Activated CD8-positive, alpha-beta T cell treated with anti-CD3 and anti-CD28 coated beads for 36 hours (primary cell): Measurements from ENCODE around the gene LRIG3. TPM values are rescaled to one million over a fixed set of nuclear protein-coding genes. Genes with fewer than 3 reads are reported as not detected.
"Not testable (repeated sequence)": the region's sequence is repeated elsewhere in the genome, so short reads cannot be mapped to it uniquely, and the experiment has no call there.

Experiments used
- ATAC-seq: fragments of 200-7000 bp; cut with Tn5 transposase; one replicate; pipeline ENCODE4 v1.10.0; 2021; ENCODE audit warnings: mild to moderate bottlenecking, moderate library complexity
- CTCF ChIA-PET: fragments of 350-600 bp; sonication (Branson Sonifier 250); formaldehyde crosslinking; loops from one replicate; lab custom pipeline; 2021; ENCODE audit warnings: antibody characterized with exemption; lab: Charles Lee
- POLR2A ChIA-PET: fragments of 350-600 bp; sonication (Branson Sonifier 250); formaldehyde crosslinking; loops from one replicate; lab custom pipeline; 2021; ENCODE audit warnings: antibody characterized with exemption; lab: Charles Lee
- DNase-seq: peaks from one replicate; pipeline ENCODE4 v3.0.0-alpha.2; 2020
- H3K27ac Mint-ChIP-seq: one replicate; pipeline ENCODE4 v1.8.0; 2021; ENCODE audit warnings: mild to moderate bottlenecking, mixed read lengths
- H3K27me3 Mint-ChIP-seq: one replicate; pipeline ENCODE4 v1.8.0; 2021; ENCODE audit warnings: mixed read lengths
- H3K36me3 Mint-ChIP-seq: one replicate; pipeline ENCODE4 v1.8.0; 2021; ENCODE audit warnings: low read depth, mixed read lengths
- H3K4me1 Mint-ChIP-seq: one replicate; pipeline ENCODE4 v1.8.0; 2021; ENCODE audit warnings: low read depth, mixed read lengths
- H3K4me3 Mint-ChIP-seq: one replicate; pipeline ENCODE4 v1.8.0; 2021; ENCODE audit warnings: mild to moderate bottlenecking, moderate library complexity, mixed read lengths
- H3K9me3 Mint-ChIP-seq: one replicate; pipeline ENCODE4 v1.8.0; 2021; ENCODE audit warnings: mixed read lengths
- CTCF ChIP-seq: fragments of 200-600 bp; IDR thresholded peaks from one replicate; pipeline ENCODE4 v1.8.0; 2022; ENCODE audit warnings: antibody characterized with exemption, mild to moderate bottlenecking
- intact Hi-C: fragments of 100-400 bp; cut with micrococcal nuclease; formaldehyde crosslinking; loops from one replicate; pipeline ENCODE4 v1.10.0; 2022
- total RNA-seq, 2 experiments: library from RNA; stranded (reverse); gene quantifications; one replicate each; pipeline ENCODE4 v1.2.3, GENCODE V29; 2021

LRIG3 gene
- total RNA-seq, 2 experiments from 2014 or later = not detected

GRCh38 chr12:58858030-58858429 lies 62.3 kb downstream of the LRIG3 start:
- no peak for ATAC-seq
- DNase-seq = no peak
- intact Hi-C loops = no loop called here
- H3K4me3 Mint-ChIP-seq = no peak overlapping the region
- TF ChIP-seq CTCF = no peak
- CTCF ChIA-PET = no interaction called here
- H3K36me3 Mint-ChIP-seq = no peaks in the 10 kb centered on the region
- H3K4me1 Mint-ChIP-seq = no peaks in the 10 kb centered on the region
- POLR2A ChIA-PET = no interaction called here
- H3K27ac Mint-ChIP-seq = no peak overlapping the region
- no peaks in the 10 kb centered on the region for H3K27me3 Mint-ChIP-seq
- H3K9me3 Mint-ChIP-seq = no peaks in the 10 kb centered on the region

- intact Hi-C loops, ATAC-seq, H3K36me3 Mint-ChIP-seq, H3K9me3 Mint-ChIP-seq, H3K4me3 Mint-ChIP-seq, CTCF ChIA-PET, DNase-seq, H3K4me1 Mint-ChIP-seq, H3K27me3 Mint-ChIP-seq, H3K27ac Mint-ChIP-seq, POLR2A ChIA-PET: not testable (repeated sequence)
Measured at GRCh38 chr12:58857206-58857605, 63.1 kb downstream of the LRIG3 start.

- H3K4me3 Mint-ChIP-seq, H3K36me3 Mint-ChIP-seq, DNase-seq, H3K27me3 Mint-ChIP-seq, intact Hi-C loops, ATAC-seq, H3K4me1 Mint-ChIP-seq, H3K27ac Mint-ChIP-seq, CTCF ChIA-PET, H3K9me3 Mint-ChIP-seq, POLR2A ChIA-PET: not testable (repeated sequence)
Measured at GRCh38 chr12:58855630-58856029, 64.7 kb downstream of the LRIG3 start.

- no peaks in the 10 kb centered on the region for H3K36me3 Mint-ChIP-seq
- ChIA-PET CTCF (no interaction called here), POLR2A (no interaction called here)
- TF ChIP-seq CTCF = no peak
- intact Hi-C loops = no loop called here
- ATAC-seq = no peak
- H3K27me3 Mint-ChIP-seq = no peaks in the 10 kb centered on the region
- no peak for DNase-seq
- H3K9me3 Mint-ChIP-seq = no peaks in the 10 kb centered on the region
- no peak overlapping the region for H3K27ac Mint-ChIP-seq
- no peak overlapping the region for H3K4me3 Mint-ChIP-seq
- H3K4me1 Mint-ChIP-seq = no peaks in the 10 kb centered on the region
Measured at GRCh38 chr12:58850826-58851225, 69.5 kb downstream of the LRIG3 start.

- no peaks in the 10 kb centered on the region for H3K9me3 Mint-ChIP-seq
- H3K4me1 Mint-ChIP-seq = no peaks in the 10 kb centered on the region
- no peak for ATAC-seq
- H3K36me3 Mint-ChIP-seq = no peaks in the 10 kb centered on the region
- no peaks in the 10 kb centered on the region for H3K27me3 Mint-ChIP-seq
- POLR2A ChIA-PET = no interaction called here
- TF ChIP-seq CTCF = no peak
- H3K27ac Mint-ChIP-seq = no peak overlapping the region
- CTCF ChIA-PET = interaction anchor here (0.8 kb wide), 1 partner anchor 40 kb away, joined by 4 read pairs; no protein-coding TSS in a partner anchor
- intact Hi-C loops = no loop called here
- no peak overlapping the region for H3K4me3 Mint-ChIP-seq
- DNase-seq = no peak
Measured at GRCh38 chr12:58847901-58848600, 72.3 kb downstream of the LRIG3 start.

- POLR2A ChIA-PET = no interaction called here
- peaks cover 2% of the 10 kb centered on the region for H3K9me3 Mint-ChIP-seq
- no peaks in the 10 kb centered on the region for H3K27me3 Mint-ChIP-seq
- DNase-seq (no peak), ATAC-seq (no peak)
- CTCF ChIA-PET = no interaction called here
- no peaks in the 10 kb centered on the region for H3K36me3 Mint-ChIP-seq
- intact Hi-C loops = no loop called here
- H3K4me3 Mint-ChIP-seq = no peak overlapping the region
- no peak for TF ChIP-seq CTCF
- H3K4me1 Mint-ChIP-seq = no peaks in the 10 kb centered on the region
- no peak overlapping the region for H3K27ac Mint-ChIP-seq
Measured at GRCh38 chr12:58844161-58844560, 76.1 kb downstream of the LRIG3 start.
